NCI-H510A (cell line): Measurements from ENCODE around the gene AVPI1.
A peak's percentile ranks its signal among the peaks of the same experiment; 100 is the strongest.
"Not testable (repeated sequence)": the region's sequence is repeated elsewhere in the genome, so short reads cannot be mapped to it uniquely, and the experiment has no call there.

Experiments
- DNase-seq: peaks from one replicate; lab custom pipeline; 2025; lab: John Stamatoyannopoulos, UW

Gene AVPI1

DNA sequence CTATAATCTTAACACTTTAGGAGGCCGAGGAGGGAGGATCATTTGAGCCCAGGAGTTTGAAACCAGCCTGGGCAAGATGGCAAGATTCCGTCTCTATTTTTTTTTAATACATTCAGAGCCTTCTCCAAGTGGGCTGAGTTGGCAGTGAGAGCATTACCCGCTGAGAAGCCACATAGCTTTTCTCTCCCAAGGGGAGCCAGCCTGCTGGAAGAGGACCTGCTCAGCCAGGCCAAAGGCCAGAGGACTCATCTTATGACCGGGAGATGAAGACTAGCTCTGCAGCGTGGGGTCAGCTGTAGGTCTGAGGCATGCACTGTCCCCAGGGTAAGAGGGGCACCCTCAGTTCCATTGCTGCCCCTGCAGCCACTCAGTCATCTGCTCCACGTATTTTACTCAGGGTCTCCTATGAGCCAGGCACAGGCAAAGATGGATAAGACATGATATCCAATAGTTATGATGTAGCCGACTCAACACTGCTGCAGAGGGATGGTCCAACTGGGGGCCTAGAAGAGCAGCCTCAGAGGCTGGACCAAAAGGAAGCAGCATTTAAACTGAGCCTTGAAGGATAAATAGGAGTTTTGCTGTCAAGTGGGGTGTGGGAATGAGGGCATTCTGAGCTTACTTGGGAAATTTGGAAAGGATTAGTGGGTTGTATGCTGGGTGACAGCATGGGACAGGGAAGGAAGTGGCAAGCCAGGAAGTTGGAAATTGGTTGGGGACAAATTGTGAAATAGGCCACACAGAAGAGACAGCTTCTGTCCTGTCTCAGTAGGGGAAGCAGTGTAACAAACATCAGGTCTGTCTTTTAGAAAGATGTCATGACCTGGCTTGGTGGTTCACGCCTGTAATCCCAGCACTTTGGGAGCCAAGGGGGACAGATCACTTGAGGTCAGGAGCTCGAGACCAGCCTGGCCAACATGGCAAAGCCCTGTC is 24.9 kb upstream of the AVPI1 start:
- DNase-seq = no peak

DNA sequence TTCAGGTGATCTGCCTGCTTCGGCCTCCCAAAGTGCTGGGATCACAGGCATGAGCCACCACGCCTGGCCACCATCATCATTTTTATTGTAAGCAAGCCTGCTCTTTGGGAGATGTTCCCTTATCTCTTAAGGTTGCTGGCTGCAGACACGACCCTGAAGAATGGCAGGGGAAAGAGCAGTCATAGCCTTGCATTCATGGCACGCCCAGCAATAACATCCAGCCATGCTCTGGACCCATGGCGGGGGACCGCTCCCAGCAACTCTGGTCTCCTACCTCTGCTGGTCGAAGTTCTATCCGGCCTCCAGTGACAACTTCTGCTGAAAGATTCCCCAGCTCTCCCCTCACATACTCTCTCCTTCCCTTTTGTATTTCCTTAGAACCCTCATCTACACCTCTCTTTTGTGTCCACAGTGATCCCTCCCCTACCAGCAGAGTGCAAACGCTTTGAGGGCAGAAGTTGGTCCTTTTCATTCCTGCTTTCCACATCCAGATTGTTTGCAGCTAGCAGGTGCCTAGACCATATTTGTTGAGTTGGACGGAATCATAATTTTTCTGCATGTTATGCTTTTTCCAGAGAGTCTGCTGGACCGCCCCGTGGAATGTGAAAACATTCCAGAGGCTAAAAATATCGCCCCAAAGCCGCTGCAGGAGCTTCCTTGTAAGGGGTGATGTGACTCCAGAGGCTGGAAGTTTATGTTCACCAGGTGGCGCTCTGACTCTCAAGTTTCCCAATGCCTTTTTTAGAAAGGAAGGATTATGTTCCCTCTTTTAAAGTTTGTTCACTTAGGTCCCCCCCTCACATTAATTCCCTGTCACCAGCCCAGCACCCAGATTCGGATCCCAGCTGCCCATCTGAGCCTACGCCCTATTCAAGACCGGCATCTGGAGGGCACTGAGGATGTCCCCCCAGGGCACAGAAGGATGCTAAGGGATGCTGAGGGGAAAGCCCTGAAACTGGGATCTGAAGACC is 22.2 kb upstream of the AVPI1 start:
- DNase-seq = no peak

DNA sequence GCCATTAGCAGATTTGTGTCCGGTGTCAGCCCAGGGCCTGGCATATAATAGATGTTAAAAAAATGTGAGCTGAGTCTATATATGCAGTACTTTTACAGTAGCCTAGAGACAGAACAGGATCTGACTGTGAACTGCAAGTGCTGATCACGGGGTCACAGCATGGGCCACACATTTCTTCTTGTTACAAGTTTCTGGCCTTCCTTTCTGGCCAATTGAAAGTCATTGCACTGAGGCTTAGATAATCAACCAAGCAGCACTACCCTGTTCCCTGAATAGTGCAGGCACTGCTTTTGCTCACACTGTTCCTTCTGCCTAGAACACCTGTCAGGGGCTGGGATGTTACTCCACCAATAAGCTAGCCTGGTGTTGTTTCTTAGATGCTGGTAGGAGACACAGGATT is 21.1 kb upstream of the AVPI1 start:
- DNase-seq = no peak

DNA sequence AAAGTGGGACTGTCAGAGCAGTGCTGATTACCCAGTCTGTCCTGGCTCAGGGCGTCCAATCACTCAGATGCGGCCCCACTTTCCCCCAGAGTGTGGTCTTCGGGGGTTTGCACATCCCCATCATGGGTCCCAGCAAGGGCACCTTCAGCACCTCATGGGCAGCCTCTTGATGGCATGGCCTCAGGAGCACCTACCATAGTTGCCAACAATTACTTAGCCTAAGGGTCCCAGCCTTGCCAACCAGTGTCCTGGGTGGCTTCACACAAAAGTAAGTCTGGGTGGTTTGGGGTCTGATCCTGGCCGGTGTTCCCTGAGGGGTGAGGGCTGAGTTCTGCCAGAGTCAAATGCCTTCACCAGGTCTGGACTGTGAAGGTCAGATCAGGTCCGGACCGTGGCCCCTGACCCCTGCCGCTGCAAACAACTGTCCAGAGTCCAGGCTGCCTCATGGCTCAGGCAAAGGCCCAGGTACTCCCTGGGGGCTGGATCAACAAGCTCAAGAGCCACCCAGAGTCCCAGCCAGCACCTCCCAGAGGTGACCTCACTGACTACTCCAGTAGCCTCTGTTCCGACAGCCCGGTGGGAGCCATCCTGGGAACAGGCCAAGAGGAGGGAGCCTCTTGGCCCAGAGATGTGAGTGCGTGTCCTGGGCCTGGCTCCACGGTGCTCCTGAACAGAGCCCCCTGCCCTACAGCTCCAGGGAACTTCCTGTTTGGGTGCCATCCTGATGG is 20.3 kb upstream of the AVPI1 start:
- no peak for DNase-seq

DNA sequence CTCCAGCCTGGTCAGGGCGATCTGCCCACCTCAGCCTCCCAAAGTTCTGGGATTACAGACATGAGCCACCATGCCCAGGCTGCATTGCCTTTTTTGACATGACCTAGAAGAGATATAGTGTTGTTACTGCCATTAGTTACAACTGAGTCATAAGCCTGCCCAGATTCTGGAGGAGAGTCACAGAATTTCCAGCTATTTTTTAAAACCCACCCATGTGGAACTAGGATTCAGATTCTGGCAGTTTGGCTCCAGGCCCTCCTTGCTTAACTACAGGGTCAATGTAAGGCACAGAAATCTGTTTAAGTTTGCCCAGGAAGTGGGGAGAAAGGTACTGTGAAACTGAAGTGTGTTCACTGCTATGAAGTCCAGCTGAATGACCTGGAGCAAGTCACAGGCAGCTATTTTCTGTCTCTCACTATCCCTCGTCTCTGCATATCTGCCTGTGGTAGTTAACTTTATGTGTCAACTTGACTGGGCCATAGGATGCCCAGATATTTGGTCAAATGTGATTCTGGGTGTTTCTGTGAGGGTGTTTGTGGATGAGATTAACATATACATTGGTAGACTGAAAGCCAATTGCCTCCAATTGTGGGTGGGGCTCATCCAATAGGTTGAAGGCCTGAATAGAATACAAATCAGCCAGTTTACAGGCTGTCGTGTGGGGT is 18.1 kb upstream of the AVPI1 start:
- no peak for DNase-seq

DNA sequence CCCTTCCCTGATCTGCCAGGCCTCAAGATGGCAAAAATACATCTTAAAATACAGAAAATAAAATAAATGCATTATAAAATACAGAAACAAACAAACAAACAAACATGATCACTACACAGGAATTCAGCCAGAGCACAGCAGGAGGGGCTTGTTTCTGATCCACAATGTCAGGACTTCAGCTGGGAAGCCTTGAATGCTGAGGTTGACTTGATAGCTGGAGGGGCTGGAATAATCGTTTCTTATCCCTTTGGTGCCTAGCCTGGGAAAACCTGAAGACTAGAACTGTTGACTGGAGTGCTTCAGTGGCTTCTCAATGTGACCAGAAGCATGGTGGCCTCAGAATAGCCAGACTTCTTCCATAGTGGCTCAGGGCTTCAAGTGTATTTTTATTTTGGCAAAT is 17.3 kb upstream of the AVPI1 start:
- no peak for DNase-seq

DNA sequence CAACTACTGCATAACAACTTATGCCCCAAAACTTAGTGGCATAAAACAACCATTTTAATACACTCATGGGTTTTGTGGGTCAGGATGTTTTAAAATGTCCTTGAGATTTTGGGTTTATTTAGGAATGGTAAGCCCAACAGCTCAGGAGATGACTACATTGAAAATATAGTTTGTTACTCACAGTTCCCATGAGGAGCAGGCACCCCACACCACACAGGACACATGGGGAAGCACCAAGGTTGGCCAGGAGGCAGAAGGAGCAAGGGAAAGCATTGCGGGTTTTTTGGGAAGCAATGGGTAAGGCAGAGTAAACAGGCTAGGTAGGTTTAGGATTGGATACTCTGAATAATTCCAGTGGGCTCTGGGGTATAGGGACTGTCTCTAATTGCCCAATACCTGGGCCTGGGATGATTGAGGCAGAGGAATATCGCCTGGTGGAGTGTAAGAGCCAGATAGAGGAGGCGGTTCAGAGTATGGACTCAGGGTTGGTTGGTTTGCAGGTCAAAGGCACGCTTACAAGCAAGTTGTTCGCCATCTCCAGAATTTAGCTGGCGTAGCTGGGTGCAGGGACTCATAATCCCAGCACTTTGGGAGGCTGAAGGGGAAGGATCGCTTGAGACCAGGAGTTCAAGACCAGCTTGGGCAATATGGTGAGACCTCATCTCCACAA is 16.5 kb upstream of the AVPI1 start:
- no peak for DNase-seq

DNA sequence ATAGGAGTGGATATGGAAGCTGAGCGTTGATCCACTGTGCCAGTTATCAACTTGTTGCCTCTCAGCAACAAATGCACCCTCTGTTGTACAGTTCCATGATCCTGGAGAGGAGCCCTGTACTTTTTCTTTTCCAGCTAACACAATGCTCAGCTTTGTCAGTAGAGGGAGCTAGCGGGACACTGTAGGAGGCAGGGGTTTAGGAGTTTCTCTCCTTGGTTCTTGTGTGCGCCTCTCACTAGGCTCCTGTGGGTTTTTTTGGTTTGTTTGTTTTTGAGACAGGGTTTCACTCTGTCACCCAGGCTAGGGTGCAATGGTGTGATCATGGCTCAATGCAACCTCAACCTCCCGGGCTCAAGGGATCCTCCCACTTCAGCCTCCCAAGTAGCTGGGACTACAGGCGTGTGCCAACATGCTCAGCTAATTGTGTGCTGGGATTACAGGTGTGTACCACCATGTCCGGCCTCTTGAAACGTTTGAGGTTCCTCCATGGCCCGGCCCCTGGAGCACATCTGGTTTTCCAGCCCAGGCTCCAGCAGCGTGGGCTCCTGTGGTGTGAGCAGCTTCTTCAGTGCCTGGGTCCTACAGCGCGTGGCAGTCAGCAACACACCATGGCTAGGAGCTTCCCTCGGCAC is 14.5 kb upstream of the AVPI1 start:
- peak; percentile 47 for DNase-seq

DNA sequence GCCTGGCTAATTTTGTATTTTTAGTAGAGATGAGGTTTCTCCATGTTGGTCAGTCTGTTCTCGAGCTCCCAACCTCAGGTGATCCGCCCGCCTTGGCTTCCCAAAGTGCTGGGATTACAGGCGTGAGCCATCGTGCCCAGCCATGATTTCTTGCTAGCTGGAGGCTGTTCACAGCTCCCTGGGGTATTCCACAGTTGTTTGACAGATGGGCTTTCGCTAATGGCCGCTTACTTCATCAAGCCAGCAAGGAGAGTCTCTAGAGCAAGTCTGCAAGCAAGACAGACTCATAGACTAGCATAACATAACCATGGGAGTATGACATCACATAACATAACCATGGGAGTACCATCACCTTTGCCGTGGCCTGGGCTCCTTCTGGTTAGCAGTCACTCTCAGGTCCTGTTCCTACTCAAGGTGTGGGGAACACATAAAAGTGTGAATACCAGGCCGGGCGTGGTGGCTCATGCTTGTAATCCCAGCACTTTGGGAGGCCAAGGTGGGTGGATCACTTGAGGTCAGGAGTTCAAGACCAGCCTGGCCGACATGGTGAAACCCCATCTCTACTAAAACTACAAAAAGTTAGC is 11.1 kb upstream of the AVPI1 start:
- DNase-seq = not testable (repeated sequence)

DNA sequence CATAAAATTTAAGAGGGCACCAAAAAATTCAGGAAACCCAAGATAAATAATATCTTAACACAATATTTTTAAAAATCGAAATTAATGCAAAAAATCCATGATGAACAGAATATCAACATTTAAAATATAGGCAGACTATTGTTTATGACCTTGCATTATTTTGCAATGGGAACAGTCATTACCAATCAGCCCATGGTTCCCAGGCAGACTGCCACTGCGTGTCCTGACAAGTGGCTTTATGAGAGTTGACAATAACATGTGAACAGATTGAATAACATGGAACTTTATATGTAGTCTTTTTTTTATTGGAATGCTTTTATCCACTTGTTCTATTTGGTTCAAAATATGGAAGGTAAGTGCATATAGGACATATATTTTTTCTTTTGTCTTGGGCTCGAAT is 3.1 kb upstream of the AVPI1 start:
- DNase-seq = no peak

DNA sequence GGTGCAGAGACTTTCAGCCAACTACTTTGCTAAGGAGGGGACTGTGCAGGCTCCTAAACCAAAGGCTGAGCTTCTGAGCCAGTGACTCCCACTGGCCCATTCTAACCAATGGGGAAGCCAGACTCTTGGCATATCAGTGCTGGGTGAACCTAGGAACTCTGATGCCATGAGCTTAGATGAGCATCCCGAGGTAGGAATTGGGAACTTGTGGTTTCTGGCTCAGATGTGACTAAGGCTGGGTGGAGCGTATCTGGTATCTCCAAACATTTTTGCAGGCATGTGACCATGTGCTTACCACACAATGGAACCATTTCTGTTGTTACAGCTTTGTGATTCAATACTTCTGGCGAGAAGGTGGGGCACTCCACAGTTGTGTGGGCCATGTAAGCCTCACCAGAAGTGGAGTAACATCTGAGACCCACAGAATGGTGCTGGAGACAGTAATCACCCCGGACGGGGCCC is 2.5 kb upstream of the AVPI1 start:
- no peak for DNase-seq

DNA sequence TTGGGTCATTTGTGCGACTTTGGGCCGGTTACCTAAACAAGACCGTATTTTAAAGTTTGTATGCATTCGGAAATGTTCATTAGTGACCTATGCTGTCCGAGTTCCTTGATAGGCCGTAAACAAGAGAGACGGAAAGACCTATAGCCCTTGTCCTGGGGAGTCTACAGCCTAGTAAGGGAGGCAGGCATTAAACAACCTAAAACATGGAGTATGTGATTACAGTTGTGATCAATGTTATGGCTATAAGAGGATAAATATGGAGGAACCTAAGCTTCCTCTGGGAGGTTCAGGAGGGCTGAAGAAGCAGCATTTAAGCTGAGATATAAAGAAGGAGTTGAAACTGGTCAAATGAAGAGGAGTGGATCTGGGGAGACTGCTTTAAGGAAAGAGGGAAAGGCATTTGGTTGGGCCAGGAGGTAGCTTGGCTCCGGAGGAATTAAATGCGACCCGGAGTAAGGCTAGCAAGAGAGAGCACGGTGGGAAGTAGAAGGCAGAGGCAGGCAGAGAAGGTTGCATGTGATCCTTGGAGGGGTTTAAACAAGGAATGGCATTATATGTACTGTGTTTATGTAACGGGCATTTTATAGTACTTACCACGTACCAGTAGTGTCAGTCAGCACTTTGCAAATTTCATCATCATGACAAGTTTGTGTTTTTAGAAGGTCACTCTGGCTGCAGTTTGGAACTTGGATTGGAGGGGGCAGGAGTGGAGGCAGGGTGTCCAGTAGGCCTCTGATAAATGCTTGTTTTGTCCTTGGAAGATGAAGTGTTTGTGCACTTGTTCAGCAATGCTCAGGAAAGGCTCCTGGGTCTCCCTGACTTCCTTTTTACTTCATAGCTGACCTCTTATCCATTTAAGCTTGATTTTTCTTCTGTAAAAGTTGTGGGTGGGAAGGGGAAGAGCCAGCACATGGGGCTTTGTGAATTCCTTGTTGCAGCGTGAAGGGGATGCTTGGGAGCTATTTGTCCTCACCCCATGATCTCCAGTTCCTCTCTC is 1.0 kb upstream of the AVPI1 start:
- no peak for DNase-seq

DNA sequence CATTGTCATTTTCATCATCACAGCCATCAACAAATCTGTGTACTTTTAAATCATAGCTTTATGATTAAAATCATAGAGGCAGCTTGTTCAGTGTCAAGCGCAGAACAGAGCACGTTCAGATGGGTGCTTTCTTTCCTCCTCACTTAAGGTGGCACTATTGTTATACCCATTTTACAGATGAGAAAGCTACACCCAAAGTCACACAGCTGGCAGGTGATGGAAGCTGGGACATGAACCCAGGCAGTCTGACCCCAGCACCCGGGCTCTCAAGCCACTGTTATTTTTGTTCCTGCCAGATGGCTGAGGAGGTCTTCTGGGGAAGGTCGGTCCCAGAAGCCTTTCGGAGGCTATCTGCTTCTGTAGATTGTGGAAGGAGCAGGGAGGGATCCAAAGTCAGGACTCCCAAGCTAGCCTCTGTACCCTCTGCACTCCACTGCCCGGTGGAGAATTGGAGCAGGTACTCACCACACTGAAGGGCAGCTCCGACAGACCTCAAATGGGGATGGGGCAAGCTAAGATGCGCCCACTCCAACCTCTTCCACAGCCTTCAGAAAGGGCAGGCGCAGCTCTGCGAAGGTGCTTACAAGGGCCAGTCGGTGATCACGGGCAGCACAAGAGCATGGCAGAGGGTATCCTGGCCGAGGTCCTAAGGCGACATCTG is 610 bp downstream of the AVPI1 start:
- no peak for DNase-seq

DNA sequence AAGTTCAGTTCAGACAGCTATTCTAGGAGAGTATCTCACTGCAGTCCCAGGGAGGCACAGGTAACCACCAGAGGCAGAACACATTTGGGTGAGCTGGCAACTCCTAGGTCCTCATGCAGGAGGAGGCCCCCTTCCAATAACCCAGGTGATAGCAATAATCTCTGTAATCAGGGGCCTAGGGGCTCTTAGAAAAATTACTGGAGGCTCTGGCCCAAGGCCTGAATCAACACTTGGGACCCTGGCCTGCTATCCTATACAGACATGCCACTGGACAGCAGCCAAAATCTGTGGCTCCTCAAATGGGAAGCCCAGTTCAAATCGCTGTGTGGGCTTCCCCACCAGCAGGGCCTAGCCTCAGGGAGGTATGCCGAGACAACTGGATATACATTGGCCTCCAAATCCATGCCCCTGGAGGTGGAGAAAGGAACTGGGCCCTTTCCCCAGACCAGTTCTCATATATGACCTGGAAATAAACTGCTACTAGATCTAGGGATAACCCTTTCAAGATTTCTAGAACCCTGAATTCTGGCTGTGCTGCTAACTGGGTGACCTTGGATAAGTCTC is 1.6 kb downstream of the AVPI1 start:
- no peak for DNase-seq

DNA sequence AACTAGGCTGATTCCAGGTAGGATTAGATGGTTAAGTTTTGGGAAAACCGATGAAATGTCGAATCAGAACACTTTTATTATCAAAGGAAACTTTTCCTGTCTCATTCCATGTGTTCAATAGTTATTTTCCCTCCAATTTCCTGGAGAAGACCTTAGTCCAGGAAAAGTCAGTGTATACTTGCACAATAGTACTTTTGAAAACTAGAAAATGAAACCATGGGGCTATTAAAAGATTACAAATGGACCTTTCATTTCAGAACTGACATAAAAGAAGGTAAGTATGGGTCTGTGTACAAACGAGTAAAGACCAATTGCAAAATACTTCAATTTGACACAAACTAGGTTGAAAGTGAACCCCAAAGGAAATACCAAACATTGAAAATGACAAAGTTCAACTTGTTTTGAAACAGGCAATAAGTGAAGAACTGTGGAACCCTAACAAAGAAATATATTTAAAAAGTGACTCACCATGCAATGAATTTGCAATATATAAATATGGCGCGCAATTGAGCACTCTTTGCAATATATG is 2.1 kb downstream of the AVPI1 start:
- no peak for DNase-seq

DNA sequence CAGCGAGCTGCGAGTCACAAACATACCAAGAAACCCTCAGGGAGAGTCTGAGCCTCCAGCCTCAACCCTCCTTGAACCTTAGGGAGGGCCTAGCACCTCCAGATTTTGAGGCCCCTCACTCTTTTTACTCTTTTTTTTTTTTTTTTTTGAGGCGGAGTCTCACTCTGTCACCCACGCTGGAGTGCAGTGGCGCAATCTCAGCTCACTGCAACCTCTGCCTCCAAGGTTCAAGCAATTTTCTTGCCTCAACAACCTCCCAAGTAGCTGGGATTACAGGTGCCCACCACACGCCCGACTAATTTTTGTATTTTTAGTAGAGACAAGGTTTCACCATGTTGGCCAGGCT is 2.7 kb downstream of the AVPI1 start:
- not testable (repeated sequence) for DNase-seq

DNA sequence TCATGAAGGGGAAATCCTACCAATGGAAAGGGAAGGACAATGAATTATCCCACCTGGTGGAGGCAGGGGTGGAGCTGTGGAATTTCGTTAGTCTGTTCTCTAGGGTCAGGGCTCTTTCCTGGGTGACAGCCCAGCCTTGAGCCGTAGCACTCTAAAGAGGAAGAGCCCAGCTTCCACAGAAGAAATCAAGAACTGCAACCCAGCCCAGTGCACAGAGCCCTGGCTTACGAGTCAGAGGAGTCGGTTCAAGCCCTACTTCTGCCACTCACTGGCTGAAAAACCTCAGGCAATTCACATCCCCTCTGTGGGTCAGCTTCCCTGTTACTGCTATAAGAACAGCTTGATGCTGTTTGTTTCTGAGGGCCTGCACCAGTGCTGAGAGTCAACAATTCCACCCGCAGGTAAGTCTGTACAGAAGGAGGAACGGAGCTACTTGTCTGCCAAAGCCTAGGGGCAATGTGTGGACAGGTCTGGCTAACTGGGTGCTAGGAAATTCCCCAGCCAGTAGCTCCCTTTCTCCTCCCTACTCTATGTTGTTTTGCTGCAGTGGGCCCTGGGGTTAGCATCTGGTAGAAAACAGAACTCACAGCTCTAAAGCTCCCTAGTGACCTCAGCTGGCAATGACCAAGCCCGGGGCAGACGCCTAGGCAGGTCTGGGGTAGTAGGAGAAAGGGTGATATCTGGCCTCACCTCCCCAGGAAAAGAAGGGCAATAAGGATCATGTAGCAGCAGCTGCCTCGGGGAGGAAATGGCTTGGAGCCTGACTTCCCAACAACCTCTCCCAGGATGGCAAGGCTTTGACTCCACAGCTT is 3.3 kb downstream of the AVPI1 start:
- DNase-seq = no peak
